Measurements from ENCODE around the gene NME7.

GRCh38 chr1:169112241-169112640 lies 255.4 kb downstream of the NME7 start:
- TF ChIP-seq ZNF366 (tag by site-specific recombination; conservative IDR thresholded peaks at IDR 0.05) (no peak), ZNF521 (tag by site-specific recombination; IDR thresholded peaks at IDR 0.05) (no peak), ZBTB8A (tag by site-specific recombination; IDR thresholded peaks at IDR 0.05) (no peak), ZNF530 (tag by site-specific recombination; IDR thresholded peaks at IDR 0.05; ENCODE audit: low read depth) (no peak), CTCF (tag by site-specific recombination; IDR thresholded peaks at IDR 0.05) (no peak), ATF2 (tag by site-specific recombination; IDR thresholded peaks at IDR 0.05; ENCODE audit: low read depth) (no peak)

Data from HEK293 (cell line).